Measurements from ENCODE around the gene IL18BP. TPM values are rescaled to one million over a fixed set of nuclear protein-coding genes. Genes with fewer than 3 reads are reported as not detected.

The IL18BP gene
- total RNA-seq, 2 donors from 2014 or later: 3.1 to 13.9 TPM

DNA sequence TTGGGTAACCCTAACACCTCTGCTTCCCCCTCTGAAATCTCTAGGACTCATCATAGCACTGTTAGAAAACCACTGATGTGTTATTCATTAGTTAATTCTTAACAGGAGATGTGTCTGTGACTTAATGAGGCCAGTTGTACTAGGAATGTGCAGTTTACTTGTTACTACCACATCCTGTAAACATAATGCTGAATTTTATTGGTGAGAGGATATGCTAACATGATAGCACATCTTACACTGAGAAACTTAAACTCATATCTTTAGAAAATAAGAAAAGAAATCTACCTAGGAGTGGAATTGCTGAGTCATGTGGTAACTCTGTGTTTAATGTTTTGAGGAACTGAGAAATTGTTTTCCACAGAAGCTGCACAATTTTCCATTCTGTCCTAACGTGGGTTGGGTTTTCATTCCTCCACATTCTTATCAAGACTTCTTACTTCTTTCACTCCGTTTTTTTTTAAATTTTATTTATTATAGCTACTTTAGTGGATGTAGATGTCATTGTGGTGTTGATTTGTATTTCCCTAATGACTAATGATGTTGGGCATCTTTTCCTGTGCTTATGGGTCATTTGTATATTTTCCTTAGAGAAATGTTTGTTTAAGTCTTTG lies 36.2 kb upstream of the IL18BP start:
- Histone ChIP-seq H3K9me3 (no peaks in the 10 kb centered on the region), H3K36me3 (no peaks in the 10 kb centered on the region), H3K27me3 (replicated peaks; ENCODE audit: insufficient read depth) (no peaks in the 10 kb centered on the region), H3K27ac (no peak overlapping the region), H3K4me3 (no peak overlapping the region), H3K4me1 (replicated peaks) (no peaks in the 10 kb centered on the region)
- TF ChIP-seq POLR2AphosphoS5 (IDR thresholded peaks at IDR 0.05): no peak
- TF ChIP-seq, protein P1, sequence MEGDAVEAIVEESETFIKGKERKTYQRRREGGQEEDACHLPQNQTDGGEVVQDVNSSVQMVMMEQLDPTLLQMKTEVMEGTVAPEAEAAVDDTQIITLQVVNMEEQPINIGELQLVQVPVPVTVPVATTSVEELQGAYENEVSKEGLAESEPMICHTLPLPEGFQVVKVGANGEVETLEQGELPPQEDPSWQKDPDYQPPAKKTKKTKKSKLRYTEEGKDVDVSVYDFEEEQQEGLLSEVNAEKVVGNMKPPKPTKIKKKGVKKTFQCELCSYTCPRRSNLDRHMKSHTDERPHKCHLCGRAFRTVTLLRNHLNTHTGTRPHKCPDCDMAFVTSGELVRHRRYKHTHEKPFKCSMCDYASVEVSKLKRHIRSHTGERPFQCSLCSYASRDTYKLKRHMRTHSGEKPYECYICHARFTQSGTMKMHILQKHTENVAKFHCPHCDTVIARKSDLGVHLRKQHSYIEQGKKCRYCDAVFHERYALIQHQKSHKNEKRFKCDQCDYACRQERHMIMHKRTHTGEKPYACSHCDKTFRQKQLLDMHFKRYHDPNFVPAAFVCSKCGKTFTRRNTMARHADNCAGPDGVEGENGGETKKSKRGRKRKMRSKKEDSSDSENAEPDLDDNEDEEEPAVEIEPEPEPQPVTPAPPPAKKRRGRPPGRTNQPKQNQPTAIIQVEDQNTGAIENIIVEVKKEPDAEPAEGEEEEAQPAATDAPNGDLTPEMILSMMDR (IDR thresholded peaks at IDR 0.05): no peak
- no peak for TF ChIP-seq POLR2A (IDR thresholded peaks at IDR 0.05)
- intact Hi-C loops (cut with DNase I): no loop called here
- WGBS: 49% methylated on average over 2 of the region's 2 CpGs
- no peak for DNase-seq (ENCODE audit: low spot score)

DNA sequence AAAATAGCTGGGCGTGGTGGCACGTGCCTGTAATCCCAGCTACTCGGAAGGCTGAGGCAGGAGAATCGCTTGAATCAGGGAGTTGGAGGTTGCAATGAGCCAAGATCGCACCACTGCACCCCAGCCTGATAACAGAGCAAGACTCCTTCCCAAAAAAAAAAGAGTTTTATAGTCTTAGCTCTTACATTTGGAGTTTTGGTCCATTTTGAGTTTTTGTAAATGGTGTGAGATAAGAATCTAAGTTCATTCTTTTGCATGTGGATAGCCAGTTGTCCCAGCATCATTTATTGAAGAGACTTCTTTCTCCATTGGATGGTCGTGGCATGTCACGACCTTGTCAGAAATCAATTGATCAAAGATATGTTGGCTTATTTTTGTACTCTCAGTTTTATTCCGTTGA lies 35.2 kb upstream of the IL18BP start:
- Histone ChIP-seq H3K9me3 (no peaks in the 10 kb centered on the region), H3K27me3 (replicated peaks; ENCODE audit: insufficient read depth) (no peaks in the 10 kb centered on the region), H3K36me3 (no peaks in the 10 kb centered on the region), H3K27ac (no peak overlapping the region), H3K4me1 (replicated peaks) (no peaks in the 10 kb centered on the region), H3K4me3 (no peak overlapping the region)
- intact Hi-C loops (cut with DNase I): no loop called here
- DNase-seq (ENCODE audit: low spot score): no peak
- 93% methylated on average over 8 of the region's 8 CpGs for WGBS
- TF ChIP-seq POLR2AphosphoS5 (IDR thresholded peaks at IDR 0.05) (no peak), POLR2A (IDR thresholded peaks at IDR 0.05) (no peak)
- TF ChIP-seq, protein P1 (IDR thresholded peaks at IDR 0.05): no peak

DNA sequence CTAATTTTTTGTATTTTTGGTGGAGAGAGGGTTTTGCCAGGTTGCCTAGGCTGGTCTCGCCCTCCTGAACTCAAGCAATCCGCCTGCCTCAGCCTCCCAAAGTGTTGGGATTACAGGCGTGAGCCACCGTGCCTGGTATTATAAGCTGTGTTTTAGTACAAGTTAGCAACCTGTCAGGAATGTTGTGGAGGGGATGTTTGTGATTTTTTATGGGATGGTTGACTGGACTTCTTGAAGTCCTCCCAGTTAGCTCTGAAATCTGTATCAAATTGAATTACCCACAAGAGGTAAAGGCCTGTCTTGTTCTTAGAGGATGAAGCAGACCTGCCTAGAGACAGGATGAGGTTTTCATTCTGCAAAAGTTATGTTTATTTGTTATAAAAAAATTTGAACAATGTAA lies 34.1 kb upstream of the IL18BP start:
- no peaks in the 10 kb centered on the region for H3K9me3 ChIP-seq
- H3K27ac ChIP-seq: no peak overlapping the region
- no peaks in the 10 kb centered on the region for H3K4me1 ChIP-seq (replicated peaks)
- no peak overlapping the region for H3K4me3 ChIP-seq
- no peak for DNase-seq (ENCODE audit: low spot score)
- H3K27me3 ChIP-seq (replicated peaks; ENCODE audit: insufficient read depth): no peaks in the 10 kb centered on the region
- WGBS: 91% methylated on average over 4 of the region's 4 CpGs
- no peaks in the 10 kb centered on the region for H3K36me3 ChIP-seq
- no peak for TF ChIP-seq POLR2A (IDR thresholded peaks at IDR 0.05)
- TF ChIP-seq, protein P1 (IDR thresholded peaks at IDR 0.05): no peak
- no peak for TF ChIP-seq POLR2AphosphoS5 (IDR thresholded peaks at IDR 0.05)
- intact Hi-C loops (cut with DNase I): no loop called here

DNA sequence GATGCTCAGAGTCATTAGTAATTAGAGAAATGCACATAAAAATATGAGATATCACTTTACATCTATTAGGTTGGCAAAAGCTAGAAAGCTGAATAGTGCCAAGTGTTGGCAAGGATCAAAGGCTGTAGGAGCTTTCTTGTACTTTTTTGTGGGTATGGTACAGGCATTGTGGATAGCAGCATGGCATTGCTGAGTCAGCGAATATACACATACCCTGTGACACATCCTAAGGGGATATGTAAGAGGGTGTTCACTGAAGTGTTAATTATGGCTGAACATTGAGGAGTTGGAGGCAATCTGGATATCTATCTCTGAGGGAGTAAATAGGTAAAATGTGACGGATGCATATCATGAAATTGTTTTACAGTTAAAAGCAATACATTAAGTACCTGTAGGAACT lies 27.0 kb upstream of the IL18BP start:
- Histone ChIP-seq H3K4me3 (no peak overlapping the region), H3K36me3 (no peaks in the 10 kb centered on the region), H3K27me3 (replicated peaks; ENCODE audit: insufficient read depth) (no peaks in the 10 kb centered on the region), H3K27ac (no peak overlapping the region), H3K9me3 (no peaks in the 10 kb centered on the region), H3K4me1 (replicated peaks) (no peaks in the 10 kb centered on the region)
- 95% methylated on average over 2 of the region's 2 CpGs for WGBS
- intact Hi-C loops (cut with DNase I): no loop called here
- TF ChIP-seq POLR2AphosphoS5 (IDR thresholded peaks at IDR 0.05) (no peak), POLR2A (IDR thresholded peaks at IDR 0.05) (no peak)
- TF ChIP-seq, protein P1 (IDR thresholded peaks at IDR 0.05): no peak
- no peak for DNase-seq (ENCODE audit: low spot score)

DNA sequence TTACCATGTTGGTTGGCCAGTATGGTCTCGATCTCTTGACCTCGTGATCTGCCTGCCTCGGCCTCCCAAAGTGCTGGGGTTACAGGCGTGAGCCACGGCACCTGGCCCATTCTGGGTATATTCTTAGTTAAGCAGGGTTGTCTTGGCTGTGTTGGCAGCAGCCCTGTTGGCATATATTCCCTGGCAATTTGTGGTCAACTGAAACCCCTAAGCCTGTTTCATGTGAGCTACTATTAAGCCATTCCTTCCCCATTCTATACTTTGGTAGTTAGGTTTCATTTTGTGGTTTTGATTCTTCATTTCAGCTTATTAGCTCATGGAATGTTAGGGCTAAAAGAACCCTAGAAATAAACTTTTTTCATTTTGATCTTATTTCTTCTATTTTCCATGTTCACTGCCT lies 22.2 kb upstream of the IL18BP start:
- WGBS: 91% methylated on average over 5 of the region's 5 CpGs
- no peaks in the 10 kb centered on the region for H3K9me3 ChIP-seq
- TF ChIP-seq POLR2A (IDR thresholded peaks at IDR 0.05) (no peak), POLR2AphosphoS5 (IDR thresholded peaks at IDR 0.05) (no peak)
- TF ChIP-seq, protein P1 (IDR thresholded peaks at IDR 0.05): no peak
- DNase-seq (ENCODE audit: low spot score): no peak
- intact Hi-C loops (cut with DNase I): loop anchor here (2.0 to 5.0 kb wide), 3 partner anchors 36 to 166 kb away; no protein-coding TSS in a partner anchor
- no peak overlapping the region for H3K27ac ChIP-seq
- no peaks in the 10 kb centered on the region for H3K36me3 ChIP-seq
- H3K4me1 ChIP-seq (replicated peaks): no peaks in the 10 kb centered on the region
- H3K4me3 ChIP-seq: no peak overlapping the region
- H3K27me3 ChIP-seq (replicated peaks; ENCODE audit: insufficient read depth): no peaks in the 10 kb centered on the region

All from prostate gland (tissue), 2 donors.